GM12878 (cell line): ENCODE measurements around the gene RFX1. TPM values are rescaled to one million over a fixed set of nuclear protein-coding genes. Genes with fewer than 3 reads are reported as not detected.

Experiments used
- IKZF2 ChIP-seq, 2 experiments: fragments of 450-650 bp; IDR thresholded peaks; 2 replicates each; pipeline ENCODE4 v1.6.1; 2017; ENCODE audit warnings: mild to moderate bottlenecking in 2 of 2, moderate library complexity in 2 of 2
- MEF2A ChIP-seq: IDR thresholded peaks from 2 replicates; pipeline ENCODE4 v1.6.1; 2011; ENCODE audit warnings: low read depth, mild to moderate bottlenecking, low read length, moderate library complexity; ENCODE audit not compliant: insufficient read depth
- RFX5 ChIP-seq: IDR thresholded peaks from 2 replicates; pipeline ENCODE4 v1.6.1; 2011; ENCODE audit warnings: low read depth, low read length, improper control_type of control experiment
- STAT1 ChIP-seq: fragments of 450-650 bp; conservative IDR thresholded peaks from 2 replicates; pipeline ENCODE4 v1.6.1; 2014; ENCODE audit warnings: antibody characterized with exemption, mild to moderate bottlenecking
- SUPT20H ChIP-seq: IDR thresholded peaks from 2 replicates; pipeline ENCODE4 v1.6.1; 2011; ENCODE audit warnings: low read depth, mild to moderate bottlenecking, low read length, moderate library complexity, borderline replicate concordance; ENCODE audit not compliant: control insufficient read depth
- TARDBP ChIP-seq: IDR thresholded peaks from 2 replicates; pipeline ENCODE4 v1.6.1; 2016; ENCODE audit warnings: borderline replicate concordance
- TCF7 ChIP-seq: IDR thresholded peaks from 2 replicates; pipeline ENCODE4 v1.6.1; 2014; ENCODE audit warnings: antibody characterized with exemption, borderline replicate concordance
- polyA plus RNA-seq, 11 experiments: library from polyadenylated mRNA; depleted of rRNA in 4 of 11; unstranded in 6 of 11; stranded (reverse) in 5 of 11; fragments of >200 nt; fragmentation: Nextera tagmentation in 4 of 11; fragmentation: Illumina TruSeq in 1 of 11; extraction: Ambion mirVana in 4 of 11; extraction: Trizol in 1 of 11; gene quantifications; 1 replicate in 1 of 11; 2 replicates in 10 of 11; pipeline versions ENCODE4 v1.2.1 to v1.2.3, GENCODE V29; 2011 to 2016; ENCODE audit warnings: inconsistent platforms in 2 of 11, missing spikeins in 2 of 11, low read depth in 1 of 11
- total RNA-seq, 4 experiments: library from RNA; depleted of rRNA in 3 of 4; stranded (reverse); fragments of >200 nt in 3 of 4; fragmentation: Illumina TruSeq in 1 of 4; extraction: Trizol in 1 of 4; gene quantifications; 2 replicates each; pipeline versions ENCODE4 v1.2.1 to v1.2.3, GENCODE V29; 2013 to 2021
- TF ChIP-seq, protein P1 (sequence below): IDR thresholded peaks from 2 replicates; pipeline ENCODE4 v1.6.1; 2011; ENCODE audit warnings: borderline replicate concordance, low read depth, mild to moderate bottlenecking, moderate library complexity, mixed read lengths, low read length; ENCODE audit not compliant: insufficient read depth; ENCODE audit errors: extremely low read length
- TF ChIP-seq, protein P2 (sequence below): fragments of 450-650 bp; IDR thresholded peaks from 2 replicates; pipeline ENCODE4 v1.6.1; 2016; ENCODE audit warnings: mild to moderate bottlenecking
- TF ChIP-seq, protein P3 (sequence below): fragments of 150-350 bp; IDR thresholded peaks from 2 replicates; pipeline ENCODE4 v1.6.1; 2016; ENCODE audit warnings: low read depth, low read length

The RFX1 gene
- total and polyA plus RNA-seq, 10 of the 15 experiments (the other 5 are each of a cell fraction or from before 2014, with no cell fraction given): 0.05 to 11.0 (median 1.5) TPM

DNA sequence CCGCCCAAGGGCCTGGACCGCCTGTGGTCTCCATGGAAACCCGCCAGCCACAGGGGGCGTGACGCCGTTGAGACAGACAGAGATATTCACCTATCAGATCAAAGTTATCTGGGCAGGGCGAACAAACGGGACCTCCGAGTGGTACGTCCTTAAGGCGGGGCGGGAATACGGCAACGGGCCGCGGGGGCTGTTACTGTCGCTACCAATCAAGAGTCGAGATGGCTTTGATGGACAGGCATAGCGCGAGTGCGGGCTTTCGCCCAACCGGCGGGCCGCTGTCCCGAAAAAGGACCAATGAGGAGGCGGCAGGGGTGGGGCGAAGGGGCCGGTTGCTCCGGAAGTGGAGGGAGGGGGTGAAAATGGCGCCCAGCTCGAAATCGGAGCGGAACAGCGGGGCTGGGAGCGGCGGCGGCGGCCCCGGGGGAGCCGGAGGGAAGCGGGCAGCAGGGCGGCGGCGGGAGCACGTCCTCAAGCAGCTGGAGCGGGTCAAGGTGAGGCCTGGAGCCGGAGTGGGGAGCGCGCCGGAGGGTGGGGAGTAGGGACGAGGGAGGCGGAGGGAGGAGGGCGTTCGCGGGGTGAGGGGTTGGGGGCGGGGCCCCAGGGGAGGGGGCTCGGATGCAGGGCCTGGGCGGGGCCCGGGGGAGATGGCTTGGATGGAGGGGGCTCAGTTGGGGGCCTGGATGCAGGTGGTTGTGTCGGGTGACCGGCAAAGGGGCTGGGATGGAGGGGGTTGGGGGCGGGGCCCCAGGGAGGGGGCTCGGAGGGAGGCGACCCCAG lies 53.8 kb downstream of the RFX1 start, which contains the start of gene DCAF15 (continued):
- TF ChIP-seq, protein P1, sequence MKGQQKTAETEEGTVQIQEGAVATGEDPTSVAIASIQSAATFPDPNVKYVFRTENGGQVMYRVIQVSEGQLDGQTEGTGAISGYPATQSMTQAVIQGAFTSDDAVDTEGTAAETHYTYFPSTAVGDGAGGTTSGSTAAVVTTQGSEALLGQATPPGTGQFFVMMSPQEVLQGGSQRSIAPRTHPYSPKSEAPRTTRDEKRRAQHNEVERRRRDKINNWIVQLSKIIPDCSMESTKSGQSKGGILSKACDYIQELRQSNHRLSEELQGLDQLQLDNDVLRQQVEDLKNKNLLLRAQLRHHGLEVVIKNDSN: no peak
- TF ChIP-seq RFX5: no peak
- TF ChIP-seq TARDBP: no peak
- TF ChIP-seq, protein P2, sequence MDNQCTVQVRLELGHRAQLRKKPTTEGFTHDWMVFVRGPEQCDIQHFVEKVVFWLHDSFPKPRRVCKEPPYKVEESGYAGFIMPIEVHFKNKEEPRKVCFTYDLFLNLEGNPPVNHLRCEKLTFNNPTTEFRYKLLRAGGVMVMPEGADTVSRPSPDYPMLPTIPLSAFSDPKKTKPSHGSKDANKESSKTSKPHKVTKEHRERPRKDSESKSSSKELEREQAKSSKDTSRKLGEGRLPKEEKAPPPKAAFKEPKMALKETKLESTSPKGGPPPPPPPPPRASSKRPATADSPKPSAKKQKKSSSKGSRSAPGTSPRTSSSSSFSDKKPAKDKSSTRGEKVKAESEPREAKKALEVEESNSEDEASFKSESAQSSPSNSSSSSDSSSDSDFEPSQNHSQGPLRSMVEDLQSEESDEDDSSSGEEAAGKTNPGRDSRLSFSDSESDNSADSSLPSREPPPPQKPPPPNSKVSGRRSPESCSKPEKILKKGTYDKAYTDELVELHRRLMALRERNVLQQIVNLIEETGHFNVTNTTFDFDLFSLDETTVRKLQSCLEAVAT: no peak
- no peak for TF ChIP-seq MEF2A
- peak in 1 of 2 experiments; percentile 36; a peak in 1 of 4 replicates for TF ChIP-seq IKZF2 (IDR thresholded peaks at IDR 0.05)
- no peak for TF ChIP-seq SUPT20H
- TF ChIP-seq, protein P3, sequence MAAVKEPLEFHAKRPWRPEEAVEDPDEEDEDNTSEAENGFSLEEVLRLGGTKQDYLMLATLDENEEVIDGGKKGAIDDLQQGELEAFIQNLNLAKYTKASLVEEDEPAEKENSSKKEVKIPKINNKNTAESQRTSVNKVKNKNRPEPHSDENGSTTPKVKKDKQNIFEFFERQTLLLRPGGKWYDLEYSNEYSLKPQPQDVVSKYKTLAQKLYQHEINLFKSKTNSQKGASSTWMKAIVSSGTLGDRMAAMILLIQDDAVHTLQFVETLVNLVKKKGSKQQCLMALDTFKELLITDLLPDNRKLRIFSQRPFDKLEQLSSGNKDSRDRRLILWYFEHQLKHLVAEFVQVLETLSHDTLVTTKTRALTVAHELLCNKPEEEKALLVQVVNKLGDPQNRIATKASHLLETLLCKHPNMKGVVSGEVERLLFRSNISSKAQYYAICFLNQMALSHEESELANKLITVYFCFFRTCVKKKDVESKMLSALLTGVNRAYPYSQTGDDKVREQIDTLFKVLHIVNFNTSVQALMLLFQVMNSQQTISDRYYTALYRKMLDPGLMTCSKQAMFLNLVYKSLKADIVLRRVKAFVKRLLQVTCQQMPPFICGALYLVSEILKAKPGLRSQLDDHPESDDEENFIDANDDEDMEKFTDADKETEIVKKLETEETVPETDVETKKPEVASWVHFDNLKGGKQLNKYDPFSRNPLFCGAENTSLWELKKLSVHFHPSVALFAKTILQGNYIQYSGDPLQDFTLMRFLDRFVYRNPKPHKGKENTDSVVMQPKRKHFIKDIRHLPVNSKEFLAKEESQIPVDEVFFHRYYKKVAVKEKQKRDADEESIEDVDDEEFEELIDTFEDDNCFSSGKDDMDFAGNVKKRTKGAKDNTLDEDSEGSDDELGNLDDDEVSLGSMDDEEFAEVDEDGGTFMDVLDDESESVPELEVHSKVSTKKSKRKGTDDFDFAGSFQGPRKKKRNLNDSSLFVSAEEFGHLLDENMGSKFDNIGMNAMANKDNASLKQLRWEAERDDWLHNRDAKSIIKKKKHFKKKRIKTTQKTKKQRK: peak; percentile 95
- TF ChIP-seq STAT1: 0 out of 2 replicates have a peak, but pooled peaks have one; percentile 45
- no peak for TF ChIP-seq TCF7
